GM12865 (cell line): ENCODE results near the gene POLR2A.
A peak's percentile ranks its signal among the peaks of the same experiment; 100 is the strongest.

Source experiments
- DNase-seq: peaks from one replicate; pipeline ENCODE4 v3.0.0; 2010; ENCODE audit warnings: low read depth
- H3K4me3 ChIP-seq: 2 replicates; pipeline ENCODE4 v1.5.1; 2011; ENCODE audit warnings: mild to moderate bottlenecking, low read depth, low read length, control low read depth
- CTCF ChIP-seq: IDR thresholded peaks from 2 replicates; pipeline ENCODE4 v1.5.1; 2011; ENCODE audit warnings: low read length, control low read depth, low read depth, inconsistent platforms; ENCODE audit not compliant: insufficient read depth; ENCODE audit errors: missing control alignments

The POLR2A gene

GRCh38 chr17:7530023-7530900 is 46.1 kb downstream of the POLR2A start:
- no peak for TF ChIP-seq CTCF
- no peak for DNase-seq
- no peak overlapping the region for H3K4me3 ChIP-seq

GRCh38 chr17:7538050-7538449 is 53.9 kb downstream of the POLR2A start:
- TF ChIP-seq CTCF = no peak
- H3K4me3 ChIP-seq = no peak overlapping the region
- DNase-seq = no peak

- no peak for TF ChIP-seq CTCF
- no peak overlapping the region for H3K4me3 ChIP-seq
- no peak for DNase-seq
Observed at GRCh38 chr17:7538891-7539545, 54.9 kb downstream of the POLR2A start.

GRCh38 chr17:7541074-7541621 is 57.0 kb downstream of the POLR2A start:
- DNase-seq = no peak

GRCh38 chr17:7544911-7545310 is 60.7 kb downstream of the POLR2A start:
- no peak overlapping the region for H3K4me3 ChIP-seq
- no peak for TF ChIP-seq CTCF
- no peak for DNase-seq

More at GRCh38 chr17:7541074-7541621, 57.0 kb downstream of the POLR2A start:
- TF ChIP-seq CTCF = no peak
- no peak overlapping the region for H3K4me3 ChIP-seq

GRCh38 chr17:7548585-7549400 is 64.6 kb downstream of the POLR2A start, which contains the start of gene TNFSF12:
Gene TNFSF12 (plus strand): TSS chr17:7549058. CDS start chr17:7549154, 96 bp downstream.
- DNase-seq = no peak
- peak within 1 kb of the TSS; percentile 46 for H3K4me3 ChIP-seq
- TF ChIP-seq CTCF = no peak
